CD8-positive, alpha-beta memory T cell (primary cell): ENCODE data around the gene KIF27. TPM values are rescaled to one million over a fixed set of nuclear protein-coding genes. Genes with fewer than 3 reads are reported as not detected.

Experiments
- CTCF ChIA-PET: fragments of 350-600 bp; sonication (Branson Sonifier 250); formaldehyde crosslinking; loops from one replicate; lab custom pipeline; 2021; ENCODE audit warnings: antibody characterized with exemption; lab: Charles Lee
- POLR2A ChIA-PET: fragments of 350-600 bp; sonication (Branson Sonifier 250); formaldehyde crosslinking; loops from one replicate; lab custom pipeline; 2021; ENCODE audit warnings: antibody characterized with exemption; lab: Charles Lee
- DNase-seq, 5 donors: peaks; one replicate each; pipeline versions ENCODE4 v3.0.0 to v3.0.0-alpha.2; 2020 to 2022; ENCODE audit warnings: mixed read lengths in 1 of 5
- H3K27ac ChIP-seq: one replicate; pipeline ENCODE4 v1.7.0; 2013; ENCODE audit warnings: low read depth, mild to moderate bottlenecking, low read length, moderate library complexity
- H3K27me3 ChIP-seq: 2 replicates; pipeline ENCODE4 v1.7.0; 2013; ENCODE audit warnings: low read length, mild to moderate bottlenecking; ENCODE audit not compliant: insufficient read depth, poor library complexity, severe bottlenecking
- H3K36me3 ChIP-seq: 2 replicates; pipeline ENCODE4 v1.7.0; 2013; ENCODE audit warnings: mild to moderate bottlenecking, low read length, moderate library complexity; ENCODE audit not compliant: insufficient read depth
- H3K4me1 ChIP-seq: 2 replicates; pipeline ENCODE4 v1.7.0; 2013; ENCODE audit warnings: mild to moderate bottlenecking, low read length, moderate library complexity; ENCODE audit not compliant: insufficient read depth
- H3K4me3 ChIP-seq: 2 replicates; pipeline ENCODE4 v1.7.0; 2013; ENCODE audit warnings: mild to moderate bottlenecking, low read length
- H3K9me3 ChIP-seq: 2 replicates; pipeline ENCODE4 v1.7.0; 2013; ENCODE audit warnings: mild to moderate bottlenecking, low read length
- H3K27ac Mint-ChIP-seq, 8 donors: one replicate each; pipeline ENCODE4 v1.8.0; 2020 to 2021; ENCODE audit warnings: mixed read lengths in 8 of 8, mild to moderate bottlenecking in 6 of 8, inconsistent platforms in 3 of 8, moderate library complexity in 3 of 8
- H3K27me3 Mint-ChIP-seq, 2 donors: one replicate each; pipeline ENCODE4 v1.8.0; 2020 to 2021; ENCODE audit warnings: mixed read lengths in 2 of 2, mild to moderate bottlenecking in 1 of 2, moderate library complexity in 1 of 2
- H3K36me3 Mint-ChIP-seq, 3 donors: one replicate each; pipeline ENCODE4 v1.8.0; 2020 to 2021; ENCODE audit warnings: mixed read lengths in 3 of 3, inconsistent platforms in 1 of 3, mild to moderate bottlenecking in 1 of 3
- H3K4me1 Mint-ChIP-seq, 3 donors: one replicate each; pipeline ENCODE4 v1.8.0; 2020 to 2021; ENCODE audit warnings: mixed read lengths in 3 of 3, inconsistent platforms in 1 of 3, mild to moderate bottlenecking in 1 of 3
- H3K4me3 Mint-ChIP-seq, 7 donors: one replicate each; pipeline ENCODE4 v1.8.0; 2020 to 2021; ENCODE audit warnings: mixed read lengths in 7 of 7, mild to moderate bottlenecking in 6 of 7, moderate library complexity in 4 of 7, inconsistent platforms in 2 of 7
- H3K9me3 Mint-ChIP-seq, 5 donors: one replicate each; pipeline ENCODE4 v1.8.0; 2020 to 2022; ENCODE audit warnings: mixed read lengths in 5 of 5, mild to moderate bottlenecking in 3 of 5, moderate library complexity in 2 of 5, inconsistent platforms in 1 of 5
- polyA plus RNA-seq: library from polyadenylated mRNA; unstranded; fragments of 300-500 nt; fragmentation: Illumina TruSeq; gene quantifications from one replicate; pipeline ENCODE4 v1.2.3, GENCODE V29; 2021
- total RNA-seq, 2 experiments: library from RNA; stranded (reverse); gene quantifications; one replicate each; pipeline ENCODE4 v1.2.3, GENCODE V29; 2021

The KIF27 gene
- total and polyA plus RNA-seq, 3 experiments from 2014 or later: 2.0 to 3.2 (median 2.8) TPM

DNA sequence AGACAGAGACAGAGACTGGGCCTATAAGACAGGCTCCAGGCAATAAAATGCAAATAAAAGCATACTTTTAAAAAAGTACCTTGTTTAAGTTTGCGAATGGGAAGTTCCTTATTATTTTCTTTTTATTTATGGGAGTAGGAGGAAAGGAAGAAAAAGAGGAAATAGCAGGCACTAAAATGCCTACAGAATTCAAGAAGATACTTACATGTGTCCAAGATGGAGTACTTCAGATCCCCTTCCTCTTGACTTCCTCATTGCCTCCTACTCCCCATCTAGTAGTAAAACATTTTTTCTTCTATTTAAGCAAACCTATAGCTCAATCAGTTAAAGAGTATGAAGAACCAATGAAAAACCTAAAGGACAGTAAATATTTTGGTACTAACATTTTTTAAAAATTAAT is 128.5 kb downstream of the KIF27 start:
- no peaks in the 10 kb centered on the region for H3K9me3 Mint-ChIP-seq
- no peak for DNase-seq
- no peak overlapping the region for H3K27ac Mint-ChIP-seq
- no peak overlapping the region for H3K4me3 Mint-ChIP-seq
- no peak overlapping the region for H3K27ac ChIP-seq
- H3K9me3 ChIP-seq: no peaks in the 10 kb centered on the region
- H3K4me1 Mint-ChIP-seq: peaks cover 0 to 2% (median 0%) of the 10 kb centered on the region in 3 donors
- H3K36me3 Mint-ChIP-seq: peaks cover 0 to 25% (median 18%) of the 10 kb centered on the region in 3 donors
- no peaks in the 10 kb centered on the region for H3K27me3 ChIP-seq
- no peak overlapping the region for H3K4me3 ChIP-seq
- no peaks in the 10 kb centered on the region for H3K36me3 ChIP-seq
- ChIA-PET POLR2A (no interaction called here), CTCF (no interaction called here)
- H3K27me3 Mint-ChIP-seq: no peaks in the 10 kb centered on the region
- no peaks in the 10 kb centered on the region for H3K4me1 ChIP-seq

Other genes starting within 250 kb of the KIF27 start
- 100 to 1,000 TPM in 1 of 2 experiments, 10 to 100 TPM in 1; 95.1 to 101 TPM for gene UBQLN1, start 213.5 kb downstream of the KIF27 start, total RNA-seq
- 76.6 TPM for gene UBQLN1, start 213.5 kb downstream of the KIF27 start, polyA plus RNA-seq
- gene GKAP1, start 103.7 kb downstream of the KIF27 start, total RNA-seq: 1 to 10 TPM; 3.2 to 4.0 TPM
- 5.1 TPM for gene GKAP1, start 103.7 kb downstream of the KIF27 start, polyA plus RNA-seq
- gene HNRNPK, start 58.8 kb upstream of the KIF27 start, total RNA-seq: 100 to 1,000 TPM; 870 to 904 TPM
- gene HNRNPK, start 58.8 kb upstream of the KIF27 start, polyA plus RNA-seq: 884 TPM
- gene RMI1, start 59.4 kb upstream of the KIF27 start, total RNA-seq: 10 to 100 TPM; 29.0 to 29.3 TPM
- gene RMI1, start 59.4 kb upstream of the KIF27 start, polyA plus RNA-seq: 5.9 TPM